ENCODE results near the gene APELA. TPM values are rescaled to one million over a fixed set of nuclear protein-coding genes. Genes with fewer than 3 reads are reported as not detected.

Gene APELA
- total RNA-seq, 1 experiment from 2014 or later, result 140 TPM

- H3K27me3 ChIP-seq (ENCODE audit: insufficient read depth, low read length), result no peaks in the 10 kb centered on the region
- no peak overlapping the region for H4K5ac ChIP-seq (ENCODE audit: insufficient read length, low read depth, low read length)
- no peak overlapping the region for H3K14ac ChIP-seq (ENCODE audit: insufficient read depth, low read length)
- H3K4ac ChIP-seq (ENCODE audit: low read depth, low read length), result no peak overlapping the region
- Mint-ChIP-seq H3K4me3 (peak overlapping the region; percentile 59 to 91; a peak in 4 of 5 replicates), H3K4me1 (peaks cover 63 to 67% of the 10 kb centered on the region in 2 experiments), H3K9me3 (peaks cover 0 to 3% of the 10 kb centered on the region in 2 experiments; a peak in 1 of 5 replicates), H3K27ac (peak overlapping the region; percentile 90 to 99 (median 95)), H3K27me3 (ENCODE audit: low read depth) (no peaks in the 10 kb centered on the region), H3K36me3 (ENCODE audit: insufficient read depth in 1 of 3, low read depth in 3 of 3) (peaks cover 13 to 87% (median 75%) of the 10 kb centered on the region in 3 experiments)
- H3K23ac ChIP-seq (ENCODE audit: insufficient read length, low read depth, low read length), result no peak overlapping the region
- H2BK15ac ChIP-seq (ENCODE audit: low read depth, low read length), result no peak overlapping the region
- no CpG with 5 or more reads among the region's 1 CpG for WGBS (ENCODE audit: extremely low coverage, insufficient read length, low lambda C conversion rate)
- H3K18ac ChIP-seq (ENCODE audit: insufficient read length, low read depth, low read length), result no peak overlapping the region
- peak overlapping the region; percentile 95 for H3K4me2 ChIP-seq (ENCODE audit: insufficient read depth, insufficient read length, low read length)
- no peak overlapping the region for H2BK12ac ChIP-seq (ENCODE audit: insufficient read length, low read depth, low read length)
- no peaks in the 10 kb centered on the region for H3K9me3 ChIP-seq (ENCODE audit: control insufficient read depth, low read depth, low read length)
- H2BK120ac ChIP-seq (ENCODE audit: low read depth, low read length, poor library complexity, severe bottlenecking), result no peak overlapping the region
- DNase-seq, result no peak
- H4K8ac ChIP-seq (replicated peaks; ENCODE audit: insufficient read length, low read depth, low read length), result no peak overlapping the region
- H3K56ac ChIP-seq (ENCODE audit: insufficient read length, low read depth, low read length), result no peak overlapping the region
- H3K9ac ChIP-seq (ENCODE audit: extremely low read depth, insufficient read length, low read length), result no peak overlapping the region
- H2BK20ac ChIP-seq (ENCODE audit: low read depth, low read length, poor library complexity, severe bottlenecking), result no peak overlapping the region
- no peaks in the 10 kb centered on the region; the same call in 1 of the 2 replicates for H3K4me1 ChIP-seq (ENCODE audit: insufficient read depth, low read length)
- H3K79me1 ChIP-seq (ENCODE audit: insufficient read depth, low read depth, low read length, poor library complexity, severe bottlenecking), result peaks cover 7% of the 10 kb centered on the region
- H2BK5ac ChIP-seq (ENCODE audit: insufficient read length, low read length), result no peak overlapping the region
- no peak overlapping the region for H4K91ac ChIP-seq (ENCODE audit: insufficient read length, low read depth, low read length)
- peaks cover 5% of the 10 kb centered on the region; the same call in 1 of the 2 replicates for H3K79me2 ChIP-seq (ENCODE audit: insufficient read depth, low read length)
- H4K20me1 ChIP-seq (ENCODE audit: control insufficient read depth, insufficient read depth, insufficient read length), result no peaks in the 10 kb centered on the region
- no peak overlapping the region for H2AFZ ChIP-seq (ENCODE audit: low read length)
- H3T11ph ChIP-seq (ENCODE audit: low read length), result no peak overlapping the region
- TF ChIP-seq, protein P1, sequence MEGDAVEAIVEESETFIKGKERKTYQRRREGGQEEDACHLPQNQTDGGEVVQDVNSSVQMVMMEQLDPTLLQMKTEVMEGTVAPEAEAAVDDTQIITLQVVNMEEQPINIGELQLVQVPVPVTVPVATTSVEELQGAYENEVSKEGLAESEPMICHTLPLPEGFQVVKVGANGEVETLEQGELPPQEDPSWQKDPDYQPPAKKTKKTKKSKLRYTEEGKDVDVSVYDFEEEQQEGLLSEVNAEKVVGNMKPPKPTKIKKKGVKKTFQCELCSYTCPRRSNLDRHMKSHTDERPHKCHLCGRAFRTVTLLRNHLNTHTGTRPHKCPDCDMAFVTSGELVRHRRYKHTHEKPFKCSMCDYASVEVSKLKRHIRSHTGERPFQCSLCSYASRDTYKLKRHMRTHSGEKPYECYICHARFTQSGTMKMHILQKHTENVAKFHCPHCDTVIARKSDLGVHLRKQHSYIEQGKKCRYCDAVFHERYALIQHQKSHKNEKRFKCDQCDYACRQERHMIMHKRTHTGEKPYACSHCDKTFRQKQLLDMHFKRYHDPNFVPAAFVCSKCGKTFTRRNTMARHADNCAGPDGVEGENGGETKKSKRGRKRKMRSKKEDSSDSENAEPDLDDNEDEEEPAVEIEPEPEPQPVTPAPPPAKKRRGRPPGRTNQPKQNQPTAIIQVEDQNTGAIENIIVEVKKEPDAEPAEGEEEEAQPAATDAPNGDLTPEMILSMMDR (conservative IDR thresholded peaks at IDR 0.05), result no peak
- no peak overlapping the region for H3K27ac ChIP-seq (ENCODE audit: insufficient read length, low read depth, low read length)
- peaks cover 3% of the 10 kb centered on the region for H3K23me2 ChIP-seq (ENCODE audit: insufficient read length, low read depth, low read length, poor library complexity, severe bottlenecking)
- no peak overlapping the region for H2AK5ac ChIP-seq (ENCODE audit: insufficient read length, low read length)
Measured at GRCh38 chr4:164880489-164881262, 3.7 kb downstream of the APELA start.

Measured in H9 (cell line).